Liver (tissue), 3 donors: Measurements from ENCODE around the gene IMPG1.

Experiments used
- CTCF ChIP-seq: fragments of 150-350 bp; IDR thresholded peaks from 2 replicates; pipeline ENCODE4 v1.5.1; 2017; ENCODE audit warnings: improper control_type of control experiment, low read depth, low read length; ENCODE audit not compliant: missing input control
- EGR1 ChIP-seq, 2 donors: IDR thresholded peaks; 2 replicates each; pipeline ENCODE4 v1.6.1; 2016 to 2018; ENCODE audit warnings: antibody characterized with exemption in 2 of 2, low read depth in 2 of 2
- FOXA1 ChIP-seq: IDR thresholded peaks from 2 replicates; pipeline ENCODE4 v1.6.1; 2016; ENCODE audit warnings: antibody characterized with exemption
- GABPA ChIP-seq, 2 donors: IDR thresholded peaks in 1 of 2; conservative IDR thresholded peaks in 1 of 2; 2 replicates each; pipeline ENCODE4 v1.6.1; 2016; ENCODE audit warnings: antibody characterized with exemption in 2 of 2, mild to moderate bottlenecking in 1 of 2, moderate library complexity in 1 of 2
- JUND ChIP-seq, 2 donors: IDR thresholded peaks; 2 replicates each; pipeline ENCODE4 v1.6.1; 2016; ENCODE audit warnings: antibody characterized with exemption in 2 of 2
- NR2F2 ChIP-seq: IDR thresholded peaks from 2 replicates; pipeline ENCODE4 v1.6.1; 2016; ENCODE audit warnings: antibody characterized with exemption
- RAD21 ChIP-seq, 2 donors: IDR thresholded peaks; 2 replicates each; pipeline ENCODE4 v1.6.1; 2016; ENCODE audit warnings: antibody characterized with exemption in 2 of 2, mild to moderate bottlenecking in 2 of 2
- REST ChIP-seq: IDR thresholded peaks from 2 replicates; pipeline ENCODE4 v1.6.1; 2016; ENCODE audit warnings: antibody characterized with exemption, mild to moderate bottlenecking
- RXRA ChIP-seq, 2 donors: IDR thresholded peaks; 2 replicates each; pipeline ENCODE4 v1.6.1; 2017 to 2018; ENCODE audit warnings: antibody characterized with exemption in 2 of 2, mild to moderate bottlenecking in 1 of 2
- TAF1 ChIP-seq: conservative IDR thresholded peaks from 2 replicates; pipeline ENCODE4 v1.6.1; 2016; ENCODE audit warnings: antibody characterized with exemption, mild to moderate bottlenecking
- YY1 ChIP-seq: IDR thresholded peaks from 2 replicates; pipeline ENCODE4 v1.6.1; 2016; ENCODE audit warnings: antibody characterized with exemption, mild to moderate bottlenecking
- TF ChIP-seq, protein P1 (sequence below): IDR thresholded peaks from 2 replicates; pipeline ENCODE4 v1.6.1; 2016; ENCODE audit warnings: antibody characterized with exemption
- TF ChIP-seq, protein P2 (sequence below): IDR thresholded peaks from 2 replicates; pipeline ENCODE4 v1.6.1; 2016; ENCODE audit warnings: antibody characterized with exemption
- TF ChIP-seq, protein P3 (sequence below): IDR thresholded peaks from 2 replicates; pipeline ENCODE4 v1.6.1; 2016; ENCODE audit warnings: antibody characterized with exemption
- donor health status: healthy.
- donor health status: healthy.

- TF ChIP-seq CTCF (no peak), REST (no peak), EGR1 (IDR thresholded peaks at IDR 0.05; ENCODE audit: low read depth in 2 of 2) (no peak), JUND (IDR thresholded peaks at IDR 0.05) (no peak), RAD21 (IDR thresholded peaks at IDR 0.05) (no peak), GABPA (IDR thresholded peaks at IDR 0.05 in 1 of 2, conservative IDR thresholded peaks at IDR 0.05 in 1 of 2) (no peak), TAF1 (no peak), YY1 (no peak), NR2F2 (no peak), RXRA (IDR thresholded peaks at IDR 0.05) (no peak), FOXA1 (no peak)
- TF ChIP-seq, protein P1, sequence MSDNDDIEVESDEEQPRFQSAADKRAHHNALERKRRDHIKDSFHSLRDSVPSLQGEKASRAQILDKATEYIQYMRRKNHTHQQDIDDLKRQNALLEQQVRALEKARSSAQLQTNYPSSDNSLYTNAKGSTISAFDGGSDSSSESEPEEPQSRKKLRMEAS, result no peak
- TF ChIP-seq, protein P2, sequence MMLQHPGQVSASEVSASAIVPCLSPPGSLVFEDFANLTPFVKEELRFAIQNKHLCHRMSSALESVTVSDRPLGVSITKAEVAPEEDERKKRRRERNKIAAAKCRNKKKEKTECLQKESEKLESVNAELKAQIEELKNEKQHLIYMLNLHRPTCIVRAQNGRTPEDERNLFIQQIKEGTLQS, result no peak
- TF ChIP-seq, protein P3, sequence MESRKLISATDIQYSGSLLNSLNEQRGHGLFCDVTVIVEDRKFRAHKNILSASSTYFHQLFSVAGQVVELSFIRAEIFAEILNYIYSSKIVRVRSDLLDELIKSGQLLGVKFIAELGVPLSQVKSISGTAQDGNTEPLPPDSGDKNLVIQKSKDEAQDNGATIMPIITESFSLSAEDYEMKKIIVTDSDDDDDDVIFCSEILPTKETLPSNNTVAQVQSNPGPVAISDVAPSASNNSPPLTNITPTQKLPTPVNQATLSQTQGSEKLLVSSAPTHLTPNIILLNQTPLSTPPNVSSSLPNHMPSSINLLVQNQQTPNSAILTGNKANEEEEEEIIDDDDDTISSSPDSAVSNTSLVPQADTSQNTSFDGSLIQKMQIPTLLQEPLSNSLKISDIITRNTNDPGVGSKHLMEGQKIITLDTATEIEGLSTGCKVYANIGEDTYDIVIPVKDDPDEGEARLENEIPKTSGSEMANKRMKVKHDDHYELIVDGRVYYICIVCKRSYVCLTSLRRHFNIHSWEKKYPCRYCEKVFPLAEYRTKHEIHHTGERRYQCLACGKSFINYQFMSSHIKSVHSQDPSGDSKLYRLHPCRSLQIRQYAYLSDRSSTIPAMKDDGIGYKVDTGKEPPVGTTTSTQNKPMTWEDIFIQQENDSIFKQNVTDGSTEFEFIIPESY, result no peak
These were observed 178.7 kb downstream of the IMPG1 start for GRCh38 chr6:75893776-75894152.
